Measurements from ENCODE around the gene UCK1.

The UCK1 gene

GRCh38 chr9:131492070-131492469 is 39.0 kb downstream of the UCK1 start:
- DNase-seq: no peak

- no peak for DNase-seq
Measured at GRCh38 chr9:131491001-131491710, 39.9 kb downstream of the UCK1 start.

DNA sequence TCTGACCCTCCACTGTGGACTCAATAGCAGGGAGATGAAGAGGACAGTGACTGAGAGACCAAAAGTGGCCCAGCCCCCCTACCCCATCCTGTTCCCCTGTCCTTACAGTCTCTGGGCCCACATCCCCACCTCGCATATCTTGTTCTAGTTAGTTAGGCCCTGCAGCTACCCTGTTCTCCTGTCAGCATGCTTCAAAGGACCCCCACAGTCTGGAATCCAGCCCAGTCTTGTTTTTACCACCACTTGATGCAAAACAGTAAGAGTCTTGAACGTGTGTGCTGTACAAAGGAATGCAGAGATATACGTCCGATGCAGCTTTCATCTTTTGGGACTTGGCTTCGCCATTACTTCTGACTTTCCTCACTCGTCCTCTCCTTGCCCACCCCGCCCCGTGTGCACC is 40.5 kb downstream of the UCK1 start:
- no peak for DNase-seq

- DNase-seq: no peak
Measured at GRCh38 chr9:131487621-131488031, 43.4 kb downstream of the UCK1 start.

GRCh38 chr9:131487001-131487400 is 44.1 kb downstream of the UCK1 start:
- DNase-seq: no peak

DNA sequence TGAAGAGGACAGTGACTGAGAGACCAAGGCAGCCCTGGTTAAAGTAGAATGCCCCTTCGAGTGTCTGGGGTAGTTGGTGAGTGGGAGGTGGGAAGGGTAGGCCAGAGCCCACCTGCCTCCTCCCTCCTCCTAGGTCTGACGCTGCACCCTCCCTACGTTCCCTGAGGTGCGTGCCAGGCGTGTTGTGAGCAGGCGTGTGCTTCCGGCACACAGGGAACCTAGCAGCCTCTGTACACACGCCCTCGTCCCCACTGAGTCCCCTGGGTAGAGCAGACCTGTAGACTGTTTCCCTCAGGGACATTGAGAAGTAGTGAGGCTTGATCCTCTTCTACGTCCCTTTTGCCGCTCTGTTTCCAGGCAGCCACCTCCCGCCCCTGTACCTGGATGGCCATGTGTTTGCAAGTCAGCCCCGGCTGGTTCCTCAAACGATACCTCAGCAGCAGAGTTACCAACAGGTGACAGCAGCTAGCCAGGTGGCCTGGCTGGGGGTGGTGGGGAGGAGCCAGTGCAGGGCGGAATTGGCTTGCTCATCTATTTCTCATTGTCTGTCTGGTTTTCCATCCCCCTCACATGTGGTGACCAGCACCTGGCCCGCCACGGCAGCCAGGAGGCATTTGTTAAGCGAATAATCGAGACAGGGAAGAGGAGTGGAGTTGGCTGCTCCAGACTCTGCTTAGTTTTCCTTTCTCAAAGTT is 45.2 kb downstream of the UCK1 start:
- no peak for DNase-seq

DNA sequence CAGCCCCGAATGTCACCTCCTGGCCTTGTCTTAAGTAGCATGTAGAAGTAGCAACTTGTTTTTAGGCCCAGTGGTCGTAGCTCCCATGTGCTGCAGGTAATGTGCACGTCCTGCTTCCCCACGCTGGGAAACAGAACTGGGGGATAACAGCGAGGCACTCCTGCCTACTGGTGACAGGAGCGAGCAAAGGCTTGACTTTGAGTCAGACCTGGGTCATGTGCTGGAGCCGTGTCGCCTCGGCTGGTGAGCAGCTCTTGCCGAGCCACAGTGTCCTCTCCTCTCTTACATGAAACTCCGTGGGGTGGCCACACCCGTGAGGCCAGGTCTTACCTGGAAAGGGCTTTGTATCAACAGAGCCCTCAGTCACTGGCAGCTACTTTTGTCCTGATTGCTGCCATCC is 45.9 kb downstream of the UCK1 start:
- DNase-seq: no peak

- no peak for DNase-seq
Measured at GRCh38 chr9:131484560-131485185, 46.4 kb downstream of the UCK1 start.

DNA sequence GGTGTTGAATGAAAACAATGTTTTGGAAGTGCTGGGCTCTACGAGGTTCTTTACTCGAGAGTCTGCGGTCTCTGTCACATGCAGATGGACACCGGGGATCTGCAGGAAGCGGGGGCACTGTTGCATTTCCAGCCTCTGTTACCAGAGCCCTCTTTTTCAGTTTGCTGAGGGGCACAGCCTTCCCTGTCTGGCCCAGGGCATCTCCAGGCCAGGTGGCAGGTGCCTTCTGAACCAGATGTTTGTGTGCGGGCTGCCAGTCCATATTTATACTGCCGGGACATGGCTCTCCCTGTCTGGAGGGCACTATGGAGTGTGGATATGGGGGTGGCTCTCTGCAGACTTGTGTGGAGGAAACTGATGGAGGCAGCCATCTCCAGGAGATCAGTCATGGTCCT is 47.0 kb downstream of the UCK1 start:
- no peak for DNase-seq

- no peak for DNase-seq
Measured at GRCh38 chr9:131483319-131484050, 47.6 kb downstream of the UCK1 start.

DNA sequence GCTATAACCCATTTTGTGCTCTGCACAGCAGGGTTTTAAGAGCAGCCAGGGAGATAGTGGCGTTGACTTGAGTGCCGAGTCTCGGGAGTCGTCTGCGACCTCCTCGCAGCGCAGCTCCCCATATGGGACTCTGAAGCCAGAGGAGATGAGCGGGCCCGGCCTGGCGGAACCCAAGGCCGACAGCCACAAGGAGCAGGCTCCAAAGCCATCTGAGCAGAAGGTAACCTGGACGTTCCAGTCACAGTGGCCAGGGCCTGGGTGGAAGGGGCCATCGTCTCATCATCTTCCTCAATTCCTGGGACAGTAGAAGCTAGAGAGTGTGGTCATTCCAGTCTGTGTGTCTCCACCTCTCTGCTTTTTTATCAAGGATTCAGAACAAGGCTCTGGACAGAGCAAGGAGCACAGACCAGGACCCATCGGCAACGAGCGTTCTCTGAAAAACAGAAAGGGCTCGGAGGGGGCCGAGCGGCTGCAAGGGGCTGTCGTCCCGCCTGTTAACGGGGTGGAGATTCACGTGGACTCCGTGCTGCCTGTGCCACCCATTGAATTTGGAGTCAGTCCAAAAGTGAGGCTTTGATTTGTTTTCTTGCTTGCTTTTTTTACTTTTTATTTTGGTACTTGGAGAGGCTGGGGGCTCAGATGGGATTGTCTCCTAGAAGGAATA is 48.6 kb downstream of the UCK1 start:
- no peak for DNase-seq

DNA sequence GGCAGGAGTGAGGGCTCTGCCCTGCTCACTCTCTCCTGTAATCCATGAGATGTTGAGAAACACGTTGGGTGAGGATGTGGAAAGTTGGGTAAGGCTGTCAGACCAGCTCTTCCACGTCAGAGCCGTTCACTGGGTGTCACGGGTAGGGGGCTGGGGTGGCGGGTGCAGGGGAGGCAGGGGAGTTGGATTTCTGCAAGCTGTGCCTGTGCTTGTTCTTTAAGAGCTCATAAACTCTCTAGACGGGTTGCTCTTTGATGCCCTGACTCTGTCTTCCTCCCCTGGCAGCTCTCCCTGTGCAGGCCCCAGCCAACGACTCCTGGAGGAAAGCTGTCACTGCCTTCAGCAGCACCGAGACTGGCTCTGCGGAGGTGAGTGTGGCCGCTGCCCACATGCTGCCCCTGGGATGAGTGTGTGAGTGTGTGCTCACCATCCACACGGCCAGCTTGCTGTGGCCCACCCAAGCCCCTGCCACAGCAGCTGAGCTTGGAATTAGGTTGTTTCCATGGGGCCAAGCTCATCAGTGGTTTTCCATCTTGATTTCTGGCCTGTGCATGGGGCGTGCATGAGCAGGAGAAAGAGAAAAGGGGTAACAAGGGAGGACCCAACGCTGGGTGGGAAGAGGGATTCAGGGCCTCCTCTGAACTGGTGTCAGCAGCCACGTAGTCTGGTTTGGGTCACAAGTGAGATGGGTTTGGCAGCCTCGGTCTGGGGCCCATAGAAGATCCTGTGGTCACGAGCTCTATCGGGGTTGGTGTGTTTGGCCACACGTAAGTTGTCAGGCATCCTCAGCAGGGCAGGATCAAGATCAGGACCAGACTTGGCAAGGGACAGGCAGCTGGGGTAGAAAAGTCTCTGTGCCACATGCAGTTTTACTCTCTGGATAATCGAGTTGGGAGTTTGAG is 49.4 kb downstream of the UCK1 start:
- no peak for DNase-seq

DNA sequence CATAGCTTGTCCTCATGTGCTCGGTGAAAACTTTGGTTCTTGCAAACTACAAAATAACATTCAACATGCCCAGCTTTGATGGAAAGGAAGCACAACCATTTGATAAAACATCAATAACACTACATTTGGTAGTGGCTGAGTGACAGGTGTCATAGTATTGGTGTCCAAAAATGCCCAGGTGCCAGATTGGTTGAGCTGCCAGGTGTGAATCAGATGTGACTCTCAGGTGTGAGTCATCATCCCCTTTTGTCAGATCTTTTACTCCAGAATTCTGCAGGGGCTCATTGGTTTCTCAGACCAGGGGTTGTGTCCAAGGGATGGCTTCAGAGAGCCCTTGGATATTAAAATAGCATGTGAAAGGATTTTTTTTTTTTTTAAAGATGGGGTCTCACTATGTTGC is 50.8 kb downstream of the UCK1 start:
- DNase-seq: no peak

- no peak for DNase-seq
Measured at GRCh38 chr9:131478911-131479310, 52.2 kb downstream of the UCK1 start.

DNA sequence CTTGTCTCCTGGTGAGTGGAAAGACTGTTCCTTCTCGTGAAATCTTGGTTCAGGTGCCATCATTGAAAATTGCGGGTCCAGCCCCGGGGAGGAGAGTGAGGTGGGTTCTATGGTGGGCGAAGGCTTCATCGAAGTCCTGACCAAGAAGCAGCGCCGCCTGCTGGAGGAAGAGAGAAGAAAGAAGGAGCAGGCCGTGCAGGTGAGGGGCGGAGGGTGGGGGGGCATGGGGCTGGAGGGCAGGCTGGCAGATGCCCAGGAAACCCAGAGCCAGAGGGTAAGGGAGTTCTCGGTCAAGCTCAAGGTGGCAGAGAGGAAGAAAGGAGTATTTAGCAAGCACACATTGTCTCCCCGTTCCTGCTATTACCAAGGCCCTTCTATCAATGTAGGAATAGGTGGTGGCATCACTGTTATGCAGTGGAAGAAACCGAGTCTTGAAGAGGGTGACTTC is 52.6 kb downstream of the UCK1 start:
- peak; percentile 37 for DNase-seq

- DNase-seq: no peak
Measured at GRCh38 chr9:131477816-131478419, 53.1 kb downstream of the UCK1 start.

- no peak for DNase-seq
Measured at GRCh38 chr9:131477367-131477766, 53.7 kb downstream of the UCK1 start.

GRCh38 chr9:131476777-131477345 is 54.2 kb downstream of the UCK1 start:
- no peak for DNase-seq

DNA sequence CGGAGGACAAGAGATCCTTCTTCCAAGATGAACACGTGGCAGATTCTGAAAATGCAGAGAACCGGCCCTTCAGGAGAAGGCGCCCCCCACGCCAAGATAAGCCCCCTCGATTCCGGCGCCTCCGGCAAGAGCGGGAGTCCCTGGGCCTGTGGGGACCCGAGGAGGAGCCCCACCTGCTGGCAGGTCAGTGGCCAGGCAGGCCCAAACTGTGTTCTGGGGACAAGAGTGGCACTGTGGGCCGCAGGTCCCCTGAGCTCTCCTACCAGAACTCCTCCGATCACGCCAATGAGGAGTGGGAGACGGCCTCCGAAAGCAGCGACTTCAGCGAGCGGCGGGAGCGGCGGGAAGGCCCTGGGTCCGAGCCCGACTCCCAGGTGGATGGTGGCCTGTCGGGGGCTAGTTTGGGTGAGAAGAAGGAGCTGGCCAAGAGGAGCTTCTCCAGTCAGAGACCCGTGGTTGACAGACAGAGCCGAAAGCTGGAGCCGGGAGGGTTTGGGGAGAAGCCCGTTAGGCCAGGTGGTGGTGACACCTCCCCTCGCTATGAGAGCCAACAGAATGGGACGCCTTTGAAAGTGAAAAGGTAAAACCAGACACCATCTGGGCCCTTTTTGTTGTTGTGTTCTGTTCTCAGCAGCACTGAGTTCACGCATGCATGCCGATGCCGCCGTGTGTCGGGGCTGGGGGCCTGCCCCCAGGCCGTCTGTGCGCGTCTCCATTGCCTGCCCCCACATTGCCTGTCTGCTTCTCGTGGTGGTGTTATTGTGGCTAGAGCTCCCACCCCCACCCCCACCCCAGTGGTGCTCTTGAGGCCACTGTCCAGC is 54.9 kb downstream of the UCK1 start:
- no peak for DNase-seq
